GM21825 (cell line): ENCODE measurements around the gene SLC7A14.
A peak's percentile ranks its signal among the peaks of the same experiment; 100 is the strongest.

ENCODE experiments used
- ATAC-seq: cut with Tn5 transposase; IDR thresholded peaks from one replicate; pipeline ENCODE4 v1.9.1; 2021; ENCODE audit warnings: mild to moderate bottlenecking, moderate library complexity; ENCODE audit not compliant: unreplicated experiment

The SLC7A14 gene

DNA sequence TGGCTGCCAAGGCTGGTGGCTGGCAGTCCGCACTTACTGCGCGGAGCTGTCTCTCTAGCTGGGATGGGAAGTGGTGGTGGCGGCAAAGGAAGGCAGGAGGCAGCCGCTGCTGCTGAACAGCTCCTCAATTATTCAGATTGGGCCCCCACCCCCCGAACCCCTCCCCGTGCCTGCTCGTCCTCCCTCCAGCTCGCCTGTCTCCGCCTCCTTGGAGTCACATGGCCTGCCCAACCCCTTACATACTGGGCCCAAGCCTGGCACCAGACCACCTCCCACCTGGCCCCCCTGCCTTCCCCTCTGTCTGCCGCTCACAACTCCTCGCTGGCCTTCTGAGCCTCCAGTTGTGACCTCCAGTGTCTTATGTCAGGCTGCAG lies at the start of gene SLC7A14:
TSS of gene SLC7A14 (minus strand) at position 139 of the 374 bp plus-strand sequence. CDS start 59,139 bp downstream, outside the sequence.
- ATAC-seq: no peak

DNA sequence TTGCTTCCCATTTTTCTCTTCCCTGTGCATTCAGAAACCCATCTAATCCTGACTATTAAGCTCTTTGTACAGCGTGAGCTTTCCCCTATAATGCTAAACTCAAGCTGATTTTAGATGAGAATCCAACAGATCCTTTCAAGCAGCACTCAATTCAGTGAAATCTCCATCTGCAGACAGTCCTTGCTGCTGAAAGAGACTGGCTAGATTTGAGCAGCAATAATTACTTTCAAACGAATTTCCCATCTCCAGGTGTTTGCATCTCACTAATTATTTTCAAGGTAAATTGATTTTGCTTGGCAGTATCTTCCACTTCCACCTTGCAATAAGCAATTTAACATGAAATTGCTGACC lies 49.5 kb upstream of the SLC7A14 start:
- ATAC-seq: no peak

DNA sequence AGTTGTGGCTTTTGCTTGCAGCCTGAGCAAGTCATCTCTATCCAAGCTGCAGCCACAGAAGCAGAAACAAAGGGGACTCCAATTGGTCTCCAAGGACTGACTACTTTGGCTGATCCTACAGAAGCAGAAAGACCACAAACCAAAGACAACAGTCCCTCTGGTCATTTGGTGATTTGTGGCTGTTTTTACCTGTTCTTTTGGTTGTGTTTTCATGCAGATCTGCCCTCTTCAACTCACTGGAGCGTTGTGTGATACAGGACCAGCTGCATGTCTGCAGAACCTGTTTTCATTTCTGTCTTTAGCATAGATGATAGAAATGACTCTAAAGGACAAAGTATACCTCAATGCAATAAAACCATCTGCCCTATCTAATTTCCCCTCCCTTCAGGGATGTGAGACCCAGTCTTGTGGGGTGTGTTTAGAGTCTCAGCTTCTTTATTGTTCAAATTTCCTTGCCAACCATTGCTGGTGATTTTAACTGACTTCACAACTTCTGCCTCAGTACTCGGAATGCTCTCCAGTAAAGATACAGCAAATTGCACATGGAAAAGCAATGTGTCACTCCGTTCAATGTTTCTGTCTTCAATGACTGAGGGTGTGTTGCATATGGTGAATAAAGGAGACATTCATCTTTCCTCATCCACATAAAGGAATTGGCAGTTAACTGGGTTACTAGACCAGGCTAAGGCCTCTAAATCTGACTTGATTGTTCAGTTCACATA lies 48.9 kb upstream of the SLC7A14 start:
- peak; percentile 72 for ATAC-seq

DNA sequence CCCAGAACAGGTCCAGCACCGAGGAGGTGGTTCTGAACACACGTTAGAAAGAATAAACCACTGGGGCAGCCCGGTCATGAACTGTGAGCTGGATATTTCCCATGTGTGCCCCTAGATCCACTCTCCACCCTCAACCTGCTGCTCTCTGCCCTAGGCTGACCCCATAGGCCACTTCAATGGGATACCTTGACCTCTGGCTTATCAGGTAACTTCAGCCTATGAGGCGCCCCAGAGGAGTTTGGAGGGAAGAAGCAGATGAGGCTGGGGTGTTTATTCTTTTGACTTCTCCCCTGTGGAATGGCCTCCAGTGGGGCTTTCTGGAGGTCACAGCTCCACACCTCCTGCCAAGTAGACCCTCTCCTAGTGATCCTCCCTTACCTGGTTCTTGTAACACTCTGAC lies 47.7 kb upstream of the SLC7A14 start:
- ATAC-seq: no peak

DNA sequence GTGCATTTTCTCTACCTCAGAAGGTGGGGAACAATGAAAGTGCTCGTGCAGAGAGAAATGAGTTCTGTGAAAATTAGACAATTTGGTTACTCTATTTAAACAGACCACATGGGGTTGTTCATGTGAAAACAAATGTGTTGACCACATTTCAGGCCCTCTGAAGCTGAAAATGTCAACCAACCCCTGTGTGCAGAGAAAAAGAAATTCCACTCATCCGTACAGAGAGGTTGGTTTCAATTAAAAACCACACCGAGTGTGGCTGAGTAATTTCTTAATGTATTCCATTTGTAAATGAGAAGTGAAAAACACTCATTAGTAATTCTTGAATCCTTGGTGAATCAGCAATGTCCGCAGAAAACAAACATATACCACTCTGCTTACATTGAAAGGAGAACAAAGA lies 46.9 kb upstream of the SLC7A14 start:
- peak; percentile 84 for ATAC-seq

DNA sequence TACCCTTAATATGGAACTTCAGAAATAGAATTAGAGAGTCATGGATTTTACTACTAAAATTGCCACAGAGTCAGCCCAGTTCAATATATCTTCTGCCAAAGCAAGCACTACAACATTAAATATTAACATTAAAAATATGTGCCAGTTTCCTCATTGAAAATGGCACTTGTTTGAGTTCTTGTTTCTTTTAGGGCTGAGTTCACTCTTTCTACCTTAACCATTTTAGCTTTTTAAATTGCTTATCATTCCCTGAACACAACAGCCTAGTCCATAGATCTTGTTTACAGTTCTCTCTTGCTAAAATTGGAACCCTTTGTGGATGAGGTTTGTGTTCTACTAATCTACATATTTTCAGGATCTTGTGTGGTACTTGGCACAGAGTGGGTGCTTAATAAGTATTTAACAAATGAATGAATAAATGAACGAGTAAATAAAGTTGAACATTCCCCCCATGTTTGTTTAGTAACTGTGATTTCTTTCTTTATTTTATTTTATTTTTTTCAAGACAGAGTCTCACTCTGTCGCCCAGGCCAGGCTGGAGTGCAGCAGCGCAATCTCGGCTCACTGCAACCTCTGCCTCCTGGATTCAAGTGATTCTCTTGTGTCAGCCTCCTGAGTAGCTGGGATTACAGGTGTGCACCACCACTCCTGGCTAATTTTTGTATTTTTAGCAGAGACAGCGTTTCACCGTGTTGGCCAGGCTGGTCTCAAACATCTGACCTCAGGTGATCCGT lies 46.0 kb upstream of the SLC7A14 start:
- ATAC-seq: no peak

DNA sequence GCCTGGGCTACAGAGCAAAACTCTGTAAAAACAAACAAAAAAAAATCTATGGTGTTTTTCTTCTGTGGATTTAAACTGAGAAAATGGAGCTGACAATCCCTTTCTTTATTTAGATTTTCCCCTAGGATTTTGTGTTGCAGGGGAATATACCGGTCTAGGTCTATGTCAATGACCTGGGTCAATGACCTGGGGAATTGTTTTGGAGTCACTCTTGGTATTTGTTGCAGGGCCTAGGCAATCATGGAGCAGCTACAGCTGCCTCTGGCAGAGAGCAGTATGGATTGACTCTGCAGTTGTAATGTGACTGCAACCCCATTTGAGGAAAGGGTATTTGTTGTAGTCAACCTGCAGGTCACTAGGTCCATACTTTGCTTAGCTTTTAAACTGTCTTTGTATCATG lies 37.6 kb upstream of the SLC7A14 start:
- no peak for ATAC-seq

DNA sequence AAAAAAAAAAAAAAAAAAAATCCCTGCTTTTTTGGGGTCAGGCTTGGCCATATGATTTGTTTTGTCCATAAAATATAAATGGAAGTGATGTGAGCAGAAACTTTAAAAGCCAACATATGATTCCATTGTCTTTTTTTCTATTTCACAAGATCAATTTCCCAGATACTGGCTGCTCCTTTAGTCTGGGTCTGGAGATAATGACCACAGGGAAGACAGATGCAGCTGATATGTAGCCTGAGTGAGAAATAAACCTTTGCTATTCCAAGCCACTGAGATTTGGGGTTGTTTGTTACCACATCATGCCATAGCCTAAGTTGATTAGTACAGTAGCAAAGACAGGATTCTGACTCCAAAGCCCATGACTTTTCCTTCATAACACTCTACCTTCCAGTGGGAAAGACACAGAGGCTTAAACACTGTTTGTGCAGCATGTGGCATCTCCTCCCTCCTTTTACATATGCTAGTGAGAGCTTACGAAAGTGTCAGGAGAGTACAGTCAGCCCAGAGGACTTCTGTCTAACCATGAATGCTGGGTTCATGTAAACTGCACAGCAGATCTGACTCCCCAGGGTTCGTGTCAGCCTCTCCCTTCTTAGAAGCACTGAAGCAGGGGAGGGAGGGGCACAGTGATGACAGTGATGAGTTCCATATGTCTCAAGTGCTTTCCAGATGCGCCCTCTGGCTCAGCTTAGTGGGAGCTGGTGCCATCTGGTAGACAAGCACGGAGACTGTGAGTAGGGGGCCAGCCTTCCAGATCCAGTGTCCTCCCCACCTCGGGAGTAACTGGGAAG lies 36.7 kb upstream of the SLC7A14 start:
- ATAC-seq: no peak

DNA sequence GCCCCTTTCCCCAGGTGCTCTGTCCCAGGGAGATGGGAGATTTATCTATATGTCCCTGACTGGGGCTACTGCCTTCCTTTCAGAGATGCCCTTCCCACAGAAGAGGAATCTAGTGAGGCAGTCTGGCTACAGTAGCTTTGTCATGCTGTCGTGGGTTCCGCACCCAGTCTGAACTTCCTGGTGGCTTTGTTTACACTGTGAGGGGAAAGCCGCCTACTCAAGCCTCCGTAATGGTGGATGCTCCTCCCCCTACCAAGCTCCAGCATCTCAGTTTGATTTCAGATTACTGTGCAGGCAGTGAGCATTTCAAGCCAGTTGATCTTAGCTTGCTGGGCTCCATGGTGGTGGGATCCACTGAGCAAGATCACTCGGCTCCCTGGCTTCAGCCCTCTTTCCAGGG lies 35.4 kb upstream of the SLC7A14 start:
- ATAC-seq: no peak

DNA sequence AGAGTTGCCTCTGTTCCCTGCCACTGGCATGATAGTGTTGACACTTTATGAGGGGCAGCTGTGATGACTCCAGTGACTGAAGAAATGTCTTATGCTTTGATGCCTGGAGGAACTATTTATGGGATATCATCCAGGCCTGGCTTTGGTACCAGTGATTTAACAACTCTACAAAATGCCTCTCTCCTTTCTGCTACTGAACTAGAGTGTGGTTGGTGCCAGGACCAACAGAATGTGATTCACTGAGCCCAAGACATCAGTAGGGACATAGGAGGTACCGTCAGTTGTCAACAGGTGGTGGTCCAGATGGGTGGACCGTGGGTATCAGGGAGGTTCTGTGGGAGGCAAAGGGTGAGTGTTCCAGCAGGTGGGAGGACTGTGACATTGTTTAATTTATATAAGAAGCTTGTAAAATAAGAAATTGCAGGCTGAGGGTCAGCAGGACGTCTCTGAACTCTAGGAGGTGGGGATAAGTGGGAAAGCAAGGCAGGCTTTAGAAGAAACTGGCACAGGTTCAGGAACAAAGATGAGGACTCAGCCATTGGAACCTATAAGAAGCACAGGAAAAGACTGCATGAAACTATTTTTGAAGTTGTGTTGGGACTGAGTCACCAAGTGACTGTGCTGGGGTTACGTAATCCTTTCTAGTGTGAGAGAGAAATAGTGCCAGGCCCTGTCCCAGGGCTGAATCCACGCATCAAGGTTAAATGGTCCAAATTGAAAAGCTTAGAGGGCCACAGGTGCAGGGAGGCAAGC lies 28.5 kb upstream of the SLC7A14 start:
- ATAC-seq: no peak

DNA sequence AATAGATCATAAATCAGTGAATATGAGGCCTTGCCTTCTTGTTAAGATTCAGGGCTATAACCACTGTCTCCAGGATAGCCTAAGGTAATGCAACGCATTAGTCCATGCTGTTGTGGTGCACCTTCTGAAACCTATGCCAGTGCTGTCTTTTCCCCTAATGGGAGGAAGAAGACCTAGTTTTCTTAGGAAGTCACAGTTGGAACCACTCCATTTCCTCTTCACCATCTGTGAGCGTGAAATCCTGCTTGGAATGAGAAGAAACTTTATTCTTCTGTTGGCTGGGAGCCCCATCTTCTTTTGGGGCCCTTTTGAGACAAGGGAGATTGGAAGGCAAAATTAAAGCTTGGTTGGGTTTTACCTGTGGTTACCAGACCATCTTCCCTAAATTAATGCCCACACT lies 25.9 kb upstream of the SLC7A14 start:
- no peak for ATAC-seq

DNA sequence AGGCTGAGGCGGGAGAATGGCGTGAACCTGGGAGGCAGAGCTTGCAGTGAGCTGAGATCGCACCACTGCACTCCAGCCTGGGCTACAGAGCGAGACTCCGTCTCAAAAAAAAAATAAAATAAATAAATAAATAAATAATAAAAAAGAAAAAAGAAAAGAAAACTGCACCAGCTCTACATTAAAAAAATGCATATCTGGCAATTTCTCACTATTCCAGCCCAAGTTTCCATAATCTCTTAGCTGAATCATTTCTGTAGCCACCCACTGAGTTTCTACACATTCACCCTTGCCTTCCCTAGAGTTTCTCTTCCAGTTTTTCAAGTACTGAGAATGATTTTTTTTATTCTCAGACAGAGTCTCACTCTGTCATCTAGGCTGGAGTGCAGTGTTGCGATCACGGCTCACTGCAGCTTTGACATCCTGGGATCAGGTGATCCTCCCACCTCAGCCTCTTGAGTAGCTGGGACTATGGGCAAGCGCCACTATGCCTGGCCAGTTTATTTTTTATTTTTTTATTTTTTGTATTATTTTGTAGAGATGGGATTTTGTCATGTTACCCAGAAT lies 24.5 kb upstream of the SLC7A14 start:
- ATAC-seq: no peak

DNA sequence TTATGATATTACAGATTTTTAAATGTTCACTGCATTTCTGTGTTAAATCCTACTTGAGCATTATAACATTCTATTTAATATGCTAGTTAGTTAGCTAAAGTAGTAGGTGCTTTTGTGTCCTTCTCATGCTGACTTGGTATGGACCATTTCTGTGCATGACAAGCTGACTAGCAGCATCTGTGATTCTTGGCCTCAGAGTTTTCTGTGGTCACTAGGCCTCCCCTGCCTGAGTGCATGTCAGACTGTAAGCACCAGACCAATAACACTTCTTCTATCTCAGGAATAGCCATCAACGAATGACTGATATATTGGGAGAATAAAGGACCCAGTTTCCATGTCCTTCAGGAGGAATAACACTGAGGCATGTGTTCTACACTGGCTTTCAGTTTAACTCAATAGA lies 22.6 kb upstream of the SLC7A14 start:
- no peak for ATAC-seq

DNA sequence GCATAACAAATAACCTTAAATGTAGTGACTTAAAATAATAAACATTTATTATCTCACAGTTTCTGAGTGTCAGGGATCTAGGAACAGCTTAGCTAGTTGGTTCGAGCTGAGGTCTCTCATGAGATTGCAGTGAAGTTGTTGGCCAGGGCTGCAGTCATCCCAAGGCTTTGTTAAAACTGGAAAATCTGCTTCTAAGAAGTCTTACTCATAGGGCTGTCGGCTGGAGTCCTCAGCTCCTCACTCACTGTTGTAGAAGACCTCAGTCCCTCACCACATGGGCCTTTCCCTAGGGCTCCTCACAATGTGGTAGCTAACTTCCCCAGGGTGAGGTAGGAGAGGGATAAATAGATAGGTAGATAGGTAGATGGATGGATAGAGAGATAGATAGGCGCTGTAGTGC lies 20.8 kb upstream of the SLC7A14 start:
- ATAC-seq: no peak

DNA sequence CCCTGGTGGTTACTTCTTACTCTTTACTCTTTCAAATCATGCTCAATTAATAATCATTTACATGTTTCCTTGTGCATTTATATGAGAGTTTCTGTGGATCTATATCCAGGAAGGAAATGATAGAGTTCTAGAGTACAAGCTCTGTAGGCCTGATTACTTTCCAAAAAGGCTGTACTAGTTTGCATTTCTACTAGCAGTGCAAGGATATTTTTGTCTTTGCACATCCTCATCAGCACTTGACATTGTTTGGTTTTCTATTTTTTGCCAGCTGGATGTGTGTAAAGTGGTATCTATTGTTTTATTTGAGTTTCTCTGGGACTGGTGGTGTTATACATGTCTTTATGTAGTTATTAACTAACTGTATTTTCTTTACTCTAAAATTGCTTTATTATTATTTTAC lies 19.6 kb upstream of the SLC7A14 start:
- ATAC-seq: no peak

DNA sequence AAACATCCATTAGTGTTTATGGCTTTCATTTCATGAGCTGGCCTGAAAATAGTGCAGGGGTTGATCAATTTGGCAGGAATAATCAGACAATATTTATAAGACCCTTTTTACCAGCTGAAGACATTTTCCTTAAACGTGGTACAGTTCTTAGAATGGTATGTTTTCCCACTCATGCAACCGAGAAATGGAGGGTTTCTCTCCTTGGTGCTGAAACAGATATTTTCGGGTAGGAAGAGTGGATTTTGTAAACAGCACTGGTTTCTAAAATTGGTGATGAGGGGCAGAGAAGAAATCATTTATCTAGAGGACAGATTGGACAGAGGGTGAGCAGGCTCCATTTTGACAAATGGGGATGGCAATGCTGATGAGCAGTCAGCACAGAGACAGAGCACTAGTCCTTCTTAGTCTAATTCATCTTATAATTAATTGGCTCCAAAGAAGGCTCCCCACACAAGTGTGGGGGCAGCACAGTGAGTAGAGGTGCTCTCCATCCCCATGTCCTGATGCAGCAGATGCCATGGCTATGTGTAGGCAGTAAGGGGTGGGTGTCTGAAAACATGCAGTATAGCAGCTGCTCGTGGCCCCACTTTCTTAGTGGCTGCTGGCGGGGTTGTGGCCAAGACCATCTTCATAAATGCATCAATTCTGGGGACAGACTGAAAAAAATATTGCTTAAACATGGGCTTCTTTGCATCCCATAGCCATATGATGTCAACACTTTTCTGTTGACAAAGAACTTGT lies 18.1 kb upstream of the SLC7A14 start:
- no peak for ATAC-seq

DNA sequence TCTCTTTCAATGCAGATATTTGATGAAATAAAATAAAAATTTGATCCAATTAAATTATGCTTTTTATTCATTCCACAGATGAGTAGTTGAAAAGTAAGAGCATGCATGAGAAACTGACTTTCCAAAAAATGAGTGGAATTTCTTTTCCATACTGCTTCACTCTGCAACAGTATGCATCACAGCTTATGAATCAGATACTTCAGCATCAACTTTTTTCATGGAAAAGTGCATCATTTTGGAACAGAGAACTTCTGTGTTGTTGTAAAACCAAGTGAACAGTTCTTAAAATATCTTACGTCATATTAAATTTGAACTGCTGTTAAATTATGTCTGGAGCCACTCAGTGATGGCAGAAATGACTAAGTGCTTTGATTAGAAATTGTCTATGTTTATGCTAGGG lies 16.7 kb upstream of the SLC7A14 start:
- no peak for ATAC-seq

DNA sequence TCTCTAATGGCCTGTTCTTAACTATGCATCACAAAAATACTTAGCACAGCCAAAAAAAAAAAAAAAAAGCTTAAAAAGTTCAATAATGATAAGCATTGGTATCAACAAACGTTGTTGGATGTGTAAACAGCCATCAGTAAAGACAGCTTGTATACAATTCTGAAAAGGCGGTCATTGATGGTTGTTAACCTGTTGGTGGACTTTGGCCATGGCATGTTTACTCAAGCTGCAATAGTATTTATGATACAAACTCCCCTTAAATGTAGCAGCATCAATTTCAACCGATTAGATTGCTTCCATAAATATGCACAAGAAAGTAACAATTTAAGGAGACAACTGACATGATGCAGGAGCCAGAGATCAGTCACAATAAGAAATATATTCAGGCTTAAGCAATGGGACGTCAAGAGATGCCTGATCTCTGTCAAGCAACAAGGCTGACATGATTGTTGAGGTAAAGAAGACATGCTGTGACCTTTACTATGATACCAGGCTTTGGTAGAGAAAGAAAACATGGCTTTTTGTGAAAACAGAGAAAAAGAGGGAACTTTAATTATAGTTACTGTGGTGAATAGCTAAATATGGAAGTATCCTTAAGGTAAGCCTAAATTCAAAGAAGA lies 14.2 kb upstream of the SLC7A14 start:
- ATAC-seq: no peak

DNA sequence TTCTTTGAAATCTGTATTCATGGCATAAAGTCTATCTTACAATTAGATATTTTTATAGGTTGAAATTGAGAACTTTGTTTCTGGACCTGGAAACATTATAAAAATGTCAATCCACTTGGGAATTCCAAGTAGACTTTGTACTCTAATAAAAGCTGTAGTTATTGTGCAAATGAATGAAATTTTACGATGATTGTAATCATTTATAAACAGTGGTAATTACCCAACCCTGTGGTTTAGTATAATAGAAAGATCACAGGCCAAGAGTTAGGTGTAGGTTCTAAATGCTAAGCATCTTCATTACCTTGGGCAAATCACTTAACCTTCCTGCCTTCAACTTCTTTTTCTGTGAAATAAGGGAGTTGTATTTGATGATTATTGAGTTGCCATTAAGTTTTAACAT lies 13.2 kb upstream of the SLC7A14 start:
- ATAC-seq: no peak

DNA sequence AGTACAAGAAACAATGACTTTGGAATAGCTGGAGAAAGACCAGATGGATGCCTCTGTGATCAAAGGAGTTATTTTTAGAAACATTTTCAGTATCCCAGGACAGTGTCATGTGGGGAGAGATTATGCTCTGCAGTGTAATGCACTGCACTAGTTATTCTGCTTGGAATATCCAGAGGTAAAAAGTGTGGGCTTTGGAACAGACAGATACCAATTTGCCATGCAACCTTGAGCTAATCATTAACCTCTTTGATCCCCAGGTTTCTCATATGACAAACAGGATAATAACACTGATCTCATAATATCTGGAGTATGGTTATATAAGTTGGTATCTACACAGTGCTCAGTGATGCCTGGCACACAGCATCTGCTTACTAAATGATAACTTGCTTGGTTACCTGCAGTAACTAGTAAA lies 12.2 kb upstream of the SLC7A14 start:
- no peak for ATAC-seq
